Colonic mucosa (tissue), 4 donors: ENCODE results near the gene PARD6B. TPM values are rescaled to one million over a fixed set of nuclear protein-coding genes. Genes with fewer than 3 reads are reported as not detected.
A peak's percentile ranks its signal among the peaks of the same experiment; 100 is the strongest.
"Not testable (repeated sequence)": the region's sequence is repeated elsewhere in the genome, so short reads cannot be mapped to it uniquely, and the experiment has no call there.

Experiments
- DNase-seq: peaks from one replicate; pipeline ENCODE4 v3.0.0-alpha.2; 2020
- H3K27ac ChIP-seq: fragments of 200-600 bp; one replicate; pipeline ENCODE4 v1.8.0; 2021
- H3K27me3 ChIP-seq: fragments of 200-600 bp; one replicate; pipeline ENCODE4 v1.8.0; 2021
- H3K36me3 ChIP-seq: fragments of 200-600 bp; one replicate; pipeline ENCODE4 v1.8.0; 2021
- H3K4me1 ChIP-seq: fragments of 200-600 bp; one replicate; pipeline ENCODE4 v1.8.0; 2021; ENCODE audit warnings: mild to moderate bottlenecking
- H3K4me3 ChIP-seq: fragments of 200-600 bp; one replicate; pipeline ENCODE4 v1.8.0; 2021
- H3K9ac ChIP-seq, 2 donors: one replicate each; pipeline ENCODE4 v1.7.0; 2013; ENCODE audit warnings: control low read depth in 2 of 2, low read depth in 2 of 2, low read length in 2 of 2
- H3K9me3 ChIP-seq: fragments of 200-600 bp; one replicate; pipeline ENCODE4 v1.8.0; 2021
- intact Hi-C: fragments of 100-400 bp; cut with DNase I; formaldehyde crosslinking; loops from one replicate; pipeline ENCODE4 v1.14.1; 2022
- total RNA-seq, 2 donors: library from RNA; stranded (reverse); fragmentation: NEBNext Ultra II Directional in 1 of 2; extraction: Animal tissue kit (Norgen Biotek cat#: 25700) in 1 of 2; gene quantifications; one replicate each; pipeline ENCODE4 v1.2.1, GENCODE V29; 2021
- TF ChIP-seq, protein P1 (sequence below): fragments of 200-600 bp; IDR thresholded peaks from one replicate; pipeline ENCODE4 v1.8.0; 2022; ENCODE audit warnings: antibody characterized with exemption, mild to moderate bottlenecking
- donor health status: healthy.
- donor health status: DM: no; HTN: no; CAD: no.
- donor health status: DM: no; HTN: no; CAD: no.

The PARD6B gene
- total RNA-seq, 2 donors from 2014 or later: 16.6 to 35.6 TPM

DNA sequence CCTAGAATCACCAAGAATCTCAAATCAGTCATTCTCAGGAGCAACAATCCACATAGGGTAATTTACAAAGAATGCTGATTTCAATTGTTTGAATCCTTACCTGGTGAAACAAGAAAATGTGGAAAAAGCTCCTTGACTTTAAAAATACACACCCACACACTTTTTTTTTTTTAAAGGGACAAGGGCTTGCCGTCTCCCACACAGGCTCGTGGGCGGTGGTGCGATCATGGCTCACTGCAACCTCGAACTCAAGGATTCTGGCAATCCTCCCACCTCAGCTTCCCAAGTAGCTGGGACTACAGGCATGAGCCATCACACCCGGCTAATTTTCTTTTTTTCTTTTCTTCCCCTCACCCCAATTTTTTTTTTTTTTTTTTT lies 30.7 kb downstream of the PARD6B start:
- peak; percentile 29 for DNase-seq
- Histone ChIP-seq H3K4me1 (peaks cover 7% of the 10 kb centered on the region), H3K27me3 (no peaks in the 10 kb centered on the region), H3K36me3 (no peaks in the 10 kb centered on the region), H3K9me3 (no peaks in the 10 kb centered on the region), H3K9ac (no peak overlapping the region), H3K27ac (peak overlapping the region; percentile 75), H3K4me3 (no peak overlapping the region)
- TF ChIP-seq, protein P1, sequence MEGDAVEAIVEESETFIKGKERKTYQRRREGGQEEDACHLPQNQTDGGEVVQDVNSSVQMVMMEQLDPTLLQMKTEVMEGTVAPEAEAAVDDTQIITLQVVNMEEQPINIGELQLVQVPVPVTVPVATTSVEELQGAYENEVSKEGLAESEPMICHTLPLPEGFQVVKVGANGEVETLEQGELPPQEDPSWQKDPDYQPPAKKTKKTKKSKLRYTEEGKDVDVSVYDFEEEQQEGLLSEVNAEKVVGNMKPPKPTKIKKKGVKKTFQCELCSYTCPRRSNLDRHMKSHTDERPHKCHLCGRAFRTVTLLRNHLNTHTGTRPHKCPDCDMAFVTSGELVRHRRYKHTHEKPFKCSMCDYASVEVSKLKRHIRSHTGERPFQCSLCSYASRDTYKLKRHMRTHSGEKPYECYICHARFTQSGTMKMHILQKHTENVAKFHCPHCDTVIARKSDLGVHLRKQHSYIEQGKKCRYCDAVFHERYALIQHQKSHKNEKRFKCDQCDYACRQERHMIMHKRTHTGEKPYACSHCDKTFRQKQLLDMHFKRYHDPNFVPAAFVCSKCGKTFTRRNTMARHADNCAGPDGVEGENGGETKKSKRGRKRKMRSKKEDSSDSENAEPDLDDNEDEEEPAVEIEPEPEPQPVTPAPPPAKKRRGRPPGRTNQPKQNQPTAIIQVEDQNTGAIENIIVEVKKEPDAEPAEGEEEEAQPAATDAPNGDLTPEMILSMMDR: no peak
- intact Hi-C loops: no loop called here

DNA sequence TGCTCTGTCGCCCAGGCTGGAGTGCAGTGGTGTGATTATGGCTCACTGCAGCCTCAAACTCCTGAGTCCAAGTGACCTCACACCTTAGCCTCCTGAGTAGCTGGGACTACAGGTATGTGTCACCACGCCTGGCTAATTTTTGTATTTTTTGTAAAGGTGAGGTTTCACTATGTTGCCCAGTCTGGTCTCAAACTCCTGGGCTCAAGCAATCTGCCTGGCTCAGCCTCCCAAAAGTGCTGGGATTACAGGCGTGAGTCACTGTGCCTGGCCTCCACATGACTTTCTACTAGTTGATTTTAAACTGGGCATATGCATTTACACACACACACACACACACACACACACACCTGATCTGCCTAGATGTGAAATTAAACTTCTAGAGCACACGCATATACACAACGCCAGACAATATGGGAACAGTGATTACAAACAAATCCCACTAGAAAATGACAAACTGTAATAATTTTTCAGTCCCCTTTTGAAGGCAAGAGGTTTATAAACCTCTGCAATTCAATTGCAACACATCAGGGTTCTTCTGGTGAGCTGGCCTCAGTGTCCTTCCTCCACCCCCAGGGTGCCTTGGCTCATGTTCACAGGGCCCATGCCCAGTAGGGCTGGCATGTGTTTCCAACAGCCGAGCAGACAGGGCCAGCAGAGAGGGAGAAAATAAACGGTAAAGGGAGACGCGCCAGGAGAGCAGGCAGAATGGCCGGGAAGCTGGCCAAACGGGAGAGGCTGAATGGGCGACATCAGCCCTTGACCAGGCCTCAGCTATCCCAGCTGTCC lies 31.2 kb downstream of the PARD6B start:
- Histone ChIP-seq H3K36me3 (no peaks in the 10 kb centered on the region), H3K9me3 (no peaks in the 10 kb centered on the region), H3K4me3 (no peak overlapping the region), H3K4me1 (peaks cover 7% of the 10 kb centered on the region), H3K9ac (peak overlapping the region in 1 of 2 donors; percentile 19), H3K27ac (peak overlapping the region; percentile 75), H3K27me3 (no peaks in the 10 kb centered on the region)
- TF ChIP-seq, protein P1: no peak
- DNase-seq: peak; percentile 69
- intact Hi-C loops: no loop called here

DNA sequence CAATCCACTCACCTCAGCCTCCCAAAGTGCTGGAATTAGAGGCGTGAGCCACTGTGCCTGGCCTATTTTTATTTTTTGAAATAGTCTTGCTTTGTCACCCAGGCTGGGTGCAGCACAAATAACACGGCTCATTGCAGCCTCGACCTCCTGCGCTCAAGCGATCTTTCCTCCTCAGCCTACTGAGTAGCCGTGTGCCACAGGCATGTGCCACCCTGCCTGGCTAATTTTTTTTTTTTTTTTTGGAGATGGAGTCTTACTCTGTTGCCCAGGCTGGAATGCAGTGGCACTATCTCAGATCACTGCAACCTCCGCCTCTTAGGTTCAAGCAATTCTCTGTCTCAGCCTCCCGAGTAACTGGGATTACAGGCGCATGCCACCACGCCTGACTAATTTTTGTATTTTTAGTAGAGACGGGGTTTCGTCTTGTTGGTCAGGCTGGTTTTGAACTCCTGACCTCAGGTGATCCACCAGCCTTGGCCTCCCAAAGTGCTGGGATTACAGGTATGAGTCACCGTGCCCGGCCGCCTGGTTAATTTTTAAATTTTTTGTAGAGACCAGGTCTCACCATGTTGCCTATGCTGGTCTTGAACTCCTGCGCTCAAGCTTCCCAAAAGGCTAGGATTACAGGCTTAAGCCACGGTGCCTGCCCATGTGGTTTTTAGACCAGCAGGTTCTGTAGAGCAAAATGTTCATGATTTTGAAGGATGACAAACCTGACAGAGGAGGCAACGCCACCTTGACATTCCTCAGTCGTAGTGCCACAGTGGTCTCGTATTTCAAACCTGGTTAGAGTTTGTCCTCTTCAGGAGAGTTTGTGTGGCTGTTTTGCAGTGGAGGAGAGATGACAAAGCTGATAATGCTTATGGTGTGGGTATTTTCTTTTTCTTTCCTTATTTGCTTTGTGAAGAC lies 32.4 kb downstream of the PARD6B start:
- H3K36me3 ChIP-seq, intact Hi-C loops, H3K4me3 ChIP-seq, H3K9me3 ChIP-seq, H3K27me3 ChIP-seq, H3K9ac ChIP-seq, H3K27ac ChIP-seq, H3K4me1 ChIP-seq: not testable (repeated sequence)
- DNase-seq: peak; percentile 24

DNA sequence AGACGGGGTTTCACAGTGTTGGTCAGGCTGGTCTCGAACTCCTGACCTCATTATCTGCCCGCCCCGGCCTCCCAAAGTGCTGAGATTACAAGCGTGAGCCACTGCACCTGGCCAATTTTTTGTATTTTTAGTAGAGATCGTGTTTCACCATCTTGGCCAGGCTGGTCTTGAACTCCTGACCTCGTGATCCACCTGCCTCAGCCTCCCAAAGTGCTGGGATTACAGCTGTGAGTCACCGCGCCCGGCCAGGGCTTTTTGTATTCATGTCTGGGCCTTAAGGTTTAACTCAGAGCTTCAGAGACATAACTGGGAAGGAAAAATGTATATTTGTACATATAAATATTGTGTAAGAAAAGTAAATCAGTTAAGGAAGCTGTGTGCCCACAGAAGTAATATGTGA lies 33.9 kb downstream of the PARD6B start:
- H3K4me1 ChIP-seq, H3K27ac ChIP-seq, intact Hi-C loops, H3K9me3 ChIP-seq, H3K27me3 ChIP-seq, H3K36me3 ChIP-seq, H3K9ac ChIP-seq, H3K4me3 ChIP-seq: not testable (repeated sequence)
- DNase-seq: peak; percentile 13

DNA sequence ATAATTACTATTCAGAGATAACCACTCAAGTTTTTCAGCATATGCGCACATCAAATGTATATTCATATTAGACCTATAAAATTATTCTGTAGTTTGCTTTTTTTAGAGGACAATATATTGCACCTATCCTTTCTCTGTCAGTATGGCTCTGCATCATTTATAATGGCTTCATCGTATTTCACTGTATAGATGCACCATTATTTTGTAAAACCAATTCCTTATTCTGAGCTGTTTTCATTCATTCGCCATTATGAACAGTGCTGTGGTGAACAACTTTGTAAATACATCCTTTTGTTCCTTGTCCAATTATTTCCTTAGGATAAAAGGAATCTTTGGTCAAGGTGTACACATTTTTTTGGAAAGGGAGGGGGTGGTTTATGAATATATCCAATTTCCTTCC lies 34.3 kb downstream of the PARD6B start:
- H3K27me3 ChIP-seq: no peaks in the 10 kb centered on the region
- intact Hi-C loops: no loop called here
- no peak for DNase-seq
- peaks cover 7% of the 10 kb centered on the region for H3K4me1 ChIP-seq
- H3K36me3 ChIP-seq: no peaks in the 10 kb centered on the region
- TF ChIP-seq, protein P1: no peak
- no peak overlapping the region for H3K4me3 ChIP-seq
- no peak overlapping the region for H3K9ac ChIP-seq
- no peaks in the 10 kb centered on the region for H3K9me3 ChIP-seq
- no peak overlapping the region for H3K27ac ChIP-seq

DNA sequence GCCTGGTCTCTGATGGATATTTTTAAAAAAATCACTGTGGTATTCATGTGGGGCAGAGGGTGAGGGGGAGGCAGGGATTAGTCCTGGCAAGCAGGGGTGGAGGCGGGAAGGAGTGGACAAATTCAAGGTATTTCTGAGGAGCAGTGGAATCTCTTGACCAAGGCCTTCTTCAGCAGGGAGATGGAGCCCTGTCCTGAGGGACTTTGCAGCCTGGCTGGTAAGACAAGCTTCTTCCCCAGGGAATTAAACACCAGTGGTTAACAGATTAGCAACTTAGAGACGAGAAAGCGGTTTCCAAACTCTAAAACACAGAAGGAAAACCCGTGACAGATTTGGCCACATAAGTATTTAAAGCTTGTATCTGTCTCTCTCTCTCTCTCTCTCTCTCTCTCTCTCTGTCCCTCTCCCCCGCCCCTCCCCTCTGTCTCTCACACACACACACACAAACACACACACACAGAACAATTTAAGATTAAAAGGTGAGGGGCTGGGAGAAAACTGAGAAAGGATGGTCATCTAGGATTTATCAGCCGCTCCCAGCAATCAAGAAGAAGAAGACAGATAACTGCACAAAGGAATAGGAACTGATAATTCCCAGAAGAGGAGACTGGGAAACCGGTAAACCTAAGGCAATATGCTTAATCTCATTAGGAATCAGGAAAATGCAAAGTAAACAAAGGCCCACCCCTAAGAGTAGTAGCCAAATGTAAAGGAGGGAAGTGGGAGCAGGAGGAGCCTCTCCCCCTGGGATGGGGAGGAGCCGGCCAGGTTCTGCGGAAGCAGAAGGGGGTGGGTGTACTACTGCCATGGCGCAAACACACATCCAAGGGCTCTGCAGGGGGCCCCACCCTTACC lies 35.8 kb downstream of the PARD6B start:
- H3K27ac ChIP-seq, H3K27me3 ChIP-seq, H3K4me3 ChIP-seq, intact Hi-C loops, H3K9me3 ChIP-seq, H3K9ac ChIP-seq, H3K4me1 ChIP-seq, H3K36me3 ChIP-seq: not testable (repeated sequence)
- peak; percentile 10 for DNase-seq

DNA sequence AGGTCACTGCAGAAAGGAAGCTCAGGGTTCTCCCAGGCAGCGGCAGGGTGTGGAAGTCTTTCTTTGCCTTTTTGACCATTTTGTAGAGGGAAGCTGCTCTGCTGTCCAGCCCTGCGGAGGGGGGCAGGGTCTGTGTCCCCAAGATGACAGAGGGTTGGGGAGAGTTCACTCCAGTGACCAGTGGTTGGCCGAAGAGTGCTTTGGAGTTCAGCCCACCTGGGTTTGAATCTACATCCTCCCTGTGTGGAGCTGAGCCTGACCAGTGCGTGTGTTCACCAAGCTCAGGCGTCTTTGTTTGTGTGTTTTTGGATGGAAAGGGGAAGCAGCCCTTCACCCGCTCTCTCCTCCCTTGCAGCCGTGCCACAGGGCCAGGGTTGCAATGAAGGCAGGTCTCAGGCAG lies 37.6 kb downstream of the PARD6B start:
- H3K4me3 ChIP-seq, H3K4me1 ChIP-seq, H3K36me3 ChIP-seq, H3K27ac ChIP-seq, H3K9me3 ChIP-seq, intact Hi-C loops, H3K9ac ChIP-seq, H3K27me3 ChIP-seq: not testable (repeated sequence)
- peak; percentile 14 for DNase-seq

DNA sequence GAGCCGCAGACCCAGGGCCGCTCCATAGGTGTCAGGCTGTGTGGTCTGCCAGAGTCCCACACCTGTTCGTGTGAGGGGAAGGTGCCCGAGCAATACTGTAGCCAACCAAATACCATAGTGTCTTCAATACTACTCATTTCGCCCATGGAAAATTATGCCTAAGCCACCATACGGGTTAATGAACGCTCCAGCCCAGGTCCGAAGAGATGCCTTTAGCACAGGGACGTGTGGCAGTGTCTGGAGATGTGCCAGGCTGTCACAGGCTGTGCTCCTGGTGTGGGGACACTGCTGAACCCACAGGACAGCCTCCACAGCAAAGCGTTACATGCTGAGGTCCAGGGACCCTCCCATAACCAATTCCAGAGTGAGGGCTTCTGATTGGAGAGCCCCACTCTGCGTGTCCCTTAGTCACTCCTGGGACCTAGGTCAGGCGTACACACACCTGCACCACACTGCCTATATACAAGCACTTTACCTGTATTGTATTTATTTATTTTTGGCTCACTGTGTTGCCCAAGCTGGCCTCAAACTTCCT lies 38.2 kb downstream of the PARD6B start:
- peak; percentile 12 for DNase-seq

DNA sequence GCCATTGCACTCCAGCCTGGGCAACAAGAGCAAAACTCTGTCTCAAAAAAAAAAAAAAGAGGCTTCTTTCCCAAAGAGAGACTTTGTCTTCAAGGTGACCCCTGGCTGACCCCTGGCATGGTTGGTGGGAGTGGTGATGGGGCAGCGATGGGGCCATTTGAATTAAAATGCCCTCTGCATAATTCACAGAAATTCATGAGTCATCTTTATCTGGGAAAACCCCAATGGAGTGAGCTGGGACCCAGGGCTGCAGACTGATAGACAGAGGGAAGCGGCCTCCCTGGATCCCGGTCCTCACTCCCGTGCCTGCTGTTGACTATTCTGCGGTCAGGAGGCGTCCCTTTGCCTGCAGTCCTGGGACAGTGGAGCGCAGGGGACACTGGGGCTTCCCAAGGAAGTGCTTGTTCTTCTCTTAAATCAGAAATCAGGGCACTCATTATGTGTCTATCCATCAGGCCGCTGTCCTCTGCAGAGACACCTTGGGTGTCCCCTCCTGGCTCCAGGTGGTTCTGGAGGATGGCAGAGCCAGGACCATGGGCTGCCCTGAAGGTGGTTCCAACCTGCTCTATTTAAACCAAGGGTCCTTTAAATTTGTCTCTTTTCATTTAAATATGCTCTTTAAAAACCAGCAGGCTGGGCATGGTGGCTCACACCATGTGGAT lies 40.2 kb downstream of the PARD6B start:
- H3K36me3 ChIP-seq, H3K27me3 ChIP-seq, H3K27ac ChIP-seq, H3K4me3 ChIP-seq, intact Hi-C loops, H3K4me1 ChIP-seq, H3K9ac ChIP-seq, H3K9me3 ChIP-seq: not testable (repeated sequence)
- peak; percentile 15 for DNase-seq

More for the DNA sequence above, 38.2 kb downstream of the PARD6B start:
- H3K9ac ChIP-seq, H3K4me1 ChIP-seq, H3K4me3 ChIP-seq, H3K27me3 ChIP-seq, H3K9me3 ChIP-seq, H3K27ac ChIP-seq, intact Hi-C loops, H3K36me3 ChIP-seq: not testable (repeated sequence)
